Neural progenitor cell (in vitro differentiated cells): Measurements from ENCODE around the gene SYNPR. TPM values are rescaled to one million over a fixed set of nuclear protein-coding genes. Genes with fewer than 3 reads are reported as not detected.
A peak's percentile ranks its signal among the peaks of the same experiment; 100 is the strongest.

ENCODE experiments used
- DNase-seq: peaks from one replicate; pipeline ENCODE4 v3.0.0-alpha.2; 2016; ENCODE audit warnings: low spot score
- H2AFZ ChIP-seq: fragments of 200-600 bp; sonication (generic); replicated peaks from 2 replicates; pipeline ENCODE4 v1.6.1; 2016; ENCODE audit warnings: antibody characterized with exemption
- H3F3A ChIP-seq: fragments of 200-600 bp; sonication (generic); 2 replicates; pipeline ENCODE4 v1.6.1; 2016; ENCODE audit warnings: antibody characterized with exemption, low read depth
- H3K27ac ChIP-seq: fragments of 200-600 bp; sonication (generic); 2 replicates; pipeline ENCODE4 v1.5.1; 2016; ENCODE audit warnings: mild to moderate bottlenecking
- H3K27me3 ChIP-seq: fragments of 200-600 bp; sonication (generic); 2 replicates; pipeline ENCODE4 v1.6.1; 2016; ENCODE audit warnings: mild to moderate bottlenecking, moderate library complexity
- H3K36me3 ChIP-seq: fragments of 200-600 bp; sonication (generic); 2 replicates; pipeline ENCODE4 v1.5.1; 2016
- H3K4me1 ChIP-seq: fragments of 200-600 bp; sonication (generic); 2 replicates; pipeline ENCODE4 v1.6.1; 2016; ENCODE audit warnings: mixed run types
- H3K4me2 ChIP-seq: fragments of 200-600 bp; sonication (generic); 2 replicates; pipeline ENCODE4 v1.6.1; 2016
- H3K4me3 ChIP-seq: fragments of 200-600 bp; sonication (generic); 2 replicates; pipeline ENCODE4 v1.5.1; 2016
- H3K79me2 ChIP-seq: fragments of 200-600 bp; sonication (generic); 2 replicates; pipeline ENCODE4 v1.6.1; 2016; ENCODE audit warnings: low read depth
- H3K9ac ChIP-seq: fragments of 200-600 bp; sonication (generic); 2 replicates; pipeline ENCODE4 v1.6.1; 2016
- H3K9me3 ChIP-seq: fragments of 200-600 bp; sonication (generic); 2 replicates; pipeline ENCODE4 v1.5.1; 2016; ENCODE audit warnings: low read depth
- H4K20me1 ChIP-seq: fragments of 200-600 bp; sonication (generic); 2 replicates; pipeline ENCODE4 v1.6.1; 2016; ENCODE audit warnings: low read depth
- H3K27ac Mint-ChIP-seq: 3 replicates; pipeline ENCODE4 v1.8.0; 2021; ENCODE audit warnings: mixed read lengths
- H3K27me3 Mint-ChIP-seq: 2 replicates; pipeline ENCODE4 v1.8.0; 2022; ENCODE audit warnings: low read depth, mild to moderate bottlenecking, inconsistent platforms, moderate library complexity, mixed read lengths; ENCODE audit not compliant: insufficient read depth
- H3K36me3 Mint-ChIP-seq: 3 replicates; pipeline ENCODE4 v1.8.0; 2021; ENCODE audit warnings: mixed read lengths
- H3K4me1 Mint-ChIP-seq: 3 replicates; pipeline ENCODE4 v1.8.0; 2021; ENCODE audit warnings: mixed read lengths
- H3K4me3 Mint-ChIP-seq: 3 replicates; pipeline ENCODE4 v1.8.0; 2021; ENCODE audit warnings: mild to moderate bottlenecking, moderate library complexity, mixed read lengths
- H3K9me3 Mint-ChIP-seq: 3 replicates; pipeline ENCODE4 v1.8.0; 2020; ENCODE audit warnings: mixed read lengths
- CTCF ChIP-seq: fragments of 200-600 bp; sonication (generic); IDR thresholded peaks from 2 replicates; pipeline ENCODE4 v1.5.1; 2017; ENCODE audit warnings: antibody characterized with exemption, mild to moderate bottlenecking
- EZH2 ChIP-seq: fragments of 200-600 bp; sonication (generic); IDR thresholded peaks from 2 replicates; pipeline ENCODE4 v1.6.1; 2017; ENCODE audit warnings: antibody characterized with exemption, mild to moderate bottlenecking, moderate library complexity
- EZH2phosphoT487 ChIP-seq: fragments of 200-600 bp; sonication (generic); IDR thresholded peaks from 2 replicates; pipeline ENCODE4 v1.6.1; 2017; ENCODE audit warnings: antibody characterized with exemption
- total RNA-seq: library from RNA; depleted of rRNA; stranded (reverse); fragments of >200 nt; gene quantifications from 2 replicates; pipeline ENCODE4 v1.2.3, GENCODE V29; 2015; ENCODE audit warnings: low replicate concordance

The SYNPR gene
- total RNA-seq, 1 donor from 2014 or later: 0.30 TPM

- no peaks in the 10 kb centered on the region for H3K9me3 ChIP-seq
- peaks cover 11% of the 10 kb centered on the region for H3K4me1 ChIP-seq
- TF ChIP-seq EZH2phosphoT487: no peak
- TF ChIP-seq CTCF: no peak
- no peak for TF ChIP-seq EZH2
- no peaks in the 10 kb centered on the region for H3K36me3 ChIP-seq
- no peaks in the 10 kb centered on the region for H3K9me3 Mint-ChIP-seq
- DNase-seq: no peak
- no peak overlapping the region for H2AFZ ChIP-seq
- no peaks in the 10 kb centered on the region for H4K20me1 ChIP-seq
- H3F3A ChIP-seq: peaks cover 8% of the 10 kb centered on the region
- no peak overlapping the region for H3K27ac Mint-ChIP-seq
- no peak overlapping the region for H3K4me2 ChIP-seq
- no peaks in the 10 kb centered on the region for H3K79me2 ChIP-seq
- H3K9ac ChIP-seq: no peak overlapping the region
- H3K4me3 Mint-ChIP-seq: no peak overlapping the region
- no peak overlapping the region for H3K27ac ChIP-seq
- H3K4me1 Mint-ChIP-seq: peaks cover 15% of the 10 kb centered on the region
- H3K27me3 ChIP-seq: no peaks in the 10 kb centered on the region
- no peaks in the 10 kb centered on the region for H3K27me3 Mint-ChIP-seq
- no peak overlapping the region for H3K4me3 ChIP-seq
- H3K36me3 Mint-ChIP-seq: no peaks in the 10 kb centered on the region
Measured at GRCh38 chr3:63231643-63232042, 46.5 kb upstream of the SYNPR start.

- H3K36me3 ChIP-seq: no peaks in the 10 kb centered on the region
- H3K27me3 Mint-ChIP-seq: no peaks in the 10 kb centered on the region
- H3K9me3 Mint-ChIP-seq: no peaks in the 10 kb centered on the region
- H3K4me3 ChIP-seq: no peak overlapping the region
- H3K4me1 ChIP-seq: peaks cover 7% of the 10 kb centered on the region
- no peak overlapping the region for H3K27ac ChIP-seq
- no peaks in the 10 kb centered on the region for H3K36me3 Mint-ChIP-seq
- no peaks in the 10 kb centered on the region for H3K9me3 ChIP-seq
- peaks cover 7% of the 10 kb centered on the region for H3F3A ChIP-seq
- no peak overlapping the region for H3K9ac ChIP-seq
- H3K27me3 ChIP-seq: no peaks in the 10 kb centered on the region
- DNase-seq: peak; percentile 33
- no peak overlapping the region for H2AFZ ChIP-seq
- H3K79me2 ChIP-seq: no peaks in the 10 kb centered on the region
- TF ChIP-seq CTCF (peak; percentile 66), EZH2phosphoT487 (no peak), EZH2 (no peak)
- H3K4me3 Mint-ChIP-seq: no peak overlapping the region
- H3K27ac Mint-ChIP-seq: no peak overlapping the region
- H3K4me2 ChIP-seq: no peak overlapping the region
- H3K4me1 Mint-ChIP-seq: peaks cover 9% of the 10 kb centered on the region
- no peaks in the 10 kb centered on the region for H4K20me1 ChIP-seq
Measured at GRCh38 chr3:63232764-63233396, 45.2 kb upstream of the SYNPR start.

DNA sequence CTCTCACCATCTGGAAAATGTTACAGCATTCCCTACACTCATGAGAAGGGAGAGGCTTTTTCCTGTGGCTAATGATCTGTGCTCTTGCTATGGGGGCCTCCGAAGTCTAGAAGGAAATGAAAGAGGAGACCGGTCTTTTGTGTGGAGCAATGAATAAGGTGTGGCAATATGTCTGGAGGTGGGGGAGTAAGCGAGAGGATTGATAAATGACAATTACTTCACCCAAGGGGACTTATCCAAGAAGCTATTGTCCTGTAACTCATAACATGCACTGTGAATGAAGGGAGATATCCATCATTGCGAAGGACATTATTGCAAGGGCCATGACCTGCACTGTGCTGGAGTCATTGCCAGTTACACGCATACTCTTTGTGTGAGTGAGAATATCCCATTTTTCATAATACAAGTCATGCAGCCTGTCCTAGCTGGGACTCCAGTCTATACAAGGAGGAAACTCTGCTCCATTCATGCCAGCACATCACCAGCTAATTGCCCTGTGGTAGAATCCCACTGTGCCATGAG, 37.7 kb upstream of the SYNPR start:
- H3K4me1 ChIP-seq: no peaks in the 10 kb centered on the region
- no peak overlapping the region for H3K4me3 ChIP-seq
- H4K20me1 ChIP-seq: no peaks in the 10 kb centered on the region
- no peaks in the 10 kb centered on the region for H3K36me3 Mint-ChIP-seq
- H2AFZ ChIP-seq: no peak overlapping the region
- no peaks in the 10 kb centered on the region for H3K9me3 ChIP-seq
- no peaks in the 10 kb centered on the region for H3K27me3 ChIP-seq
- H3F3A ChIP-seq: no peaks in the 10 kb centered on the region
- TF ChIP-seq CTCF (no peak), EZH2phosphoT487 (no peak), EZH2 (no peak)
- H3K9ac ChIP-seq: no peak overlapping the region
- H3K36me3 ChIP-seq: no peaks in the 10 kb centered on the region
- H3K4me3 Mint-ChIP-seq: no peak overlapping the region
- no peaks in the 10 kb centered on the region for H3K27me3 Mint-ChIP-seq
- H3K27ac Mint-ChIP-seq: no peak overlapping the region
- no peak overlapping the region for H3K27ac ChIP-seq
- H3K4me1 Mint-ChIP-seq: no peaks in the 10 kb centered on the region
- H3K9me3 Mint-ChIP-seq: peaks cover 3% of the 10 kb centered on the region
- no peak overlapping the region for H3K4me2 ChIP-seq
- no peak for DNase-seq
- H3K79me2 ChIP-seq: no peaks in the 10 kb centered on the region
